ENCODE results near the gene CRIP3.
A peak's percentile ranks its signal among the peaks of the same experiment; 100 is the strongest.

CRIP3 gene

GRCh38 chr6:43268355-43268700, 40.3 kb downstream of the CRIP3 start:
- TF ChIP-seq CTCF (IDR thresholded peaks at IDR 0.05; ENCODE audit: low read length, missing control alignments) = no peak
- H3K4me3 ChIP-seq (replicated peaks; ENCODE audit: low read depth, low read length) = no peak overlapping the region
- DNase-seq (ENCODE audit: low read depth) = no peak

- H3K4me3 ChIP-seq (replicated peaks; ENCODE audit: low read depth, low read length) = no peak overlapping the region
- TF ChIP-seq CTCF (IDR thresholded peaks at IDR 0.05; ENCODE audit: low read length, missing control alignments) = no peak
- no peak for DNase-seq (ENCODE audit: low read depth)
Measured at GRCh38 chr6:43267619-43268354, 40.8 kb downstream of the CRIP3 start.

GRCh38 chr6:43265564-43265963, 43.1 kb downstream of the CRIP3 start:
- H3K4me3 ChIP-seq (replicated peaks; ENCODE audit: low read depth, low read length) = no peak overlapping the region
- TF ChIP-seq CTCF (IDR thresholded peaks at IDR 0.05; ENCODE audit: low read length, missing control alignments) = no peak
- DNase-seq (ENCODE audit: low read depth) = no peak

GRCh38 chr6:43264599-43265145, 44.0 kb downstream of the CRIP3 start:
- no peak overlapping the region for H3K4me3 ChIP-seq (replicated peaks; ENCODE audit: low read depth, low read length)
- no peak for DNase-seq (ENCODE audit: low read depth)
- TF ChIP-seq CTCF (IDR thresholded peaks at IDR 0.05; ENCODE audit: low read length, missing control alignments) = no peak

GRCh38 chr6:43263314-43264178, 45.1 kb downstream of the CRIP3 start:
- TF ChIP-seq CTCF (IDR thresholded peaks at IDR 0.05; ENCODE audit: low read length, missing control alignments) = peak; percentile 79
- DNase-seq (ENCODE audit: low read depth) = peak; percentile 75
- H3K4me3 ChIP-seq (replicated peaks; ENCODE audit: low read depth, low read length) = no peak overlapping the region

GRCh38 chr6:43262780-43263313, 45.8 kb downstream of the CRIP3 start:
- H3K4me3 ChIP-seq (replicated peaks; ENCODE audit: low read depth, low read length) = no peak overlapping the region
- no peak for TF ChIP-seq CTCF (IDR thresholded peaks at IDR 0.05; ENCODE audit: low read length, missing control alignments)
- DNase-seq (ENCODE audit: low read depth) = no peak
